Endothelial cell of umbilical vein (primary cell): ENCODE results near the gene TUBGCP2. TPM values are rescaled to one million over a fixed set of nuclear protein-coding genes. Genes with fewer than 3 reads are reported as not detected.

Experiments
- BruUV-seq: library from RNA; stranded (reverse); fragments of 400-500 nt; replicated peaks from 2 replicates; lab custom pipeline; 2021; lab: Mats Ljungman, UMichigan
- CTCF ChIA-PET: fragments of 300-600, 350-600 bp; sonication (Branson Sonifier 250); formaldehyde crosslinking; loops from one replicate; lab custom pipeline; 2021; ENCODE audit warnings: antibody characterized with exemption, inconsistent platforms; lab: Charles Lee
- POLR2A ChIA-PET: fragments of 300-600, 350-600 bp; sonication (Branson Sonifier 250); formaldehyde crosslinking; loops from one replicate; lab custom pipeline; 2021; ENCODE audit warnings: antibody characterized with exemption, inconsistent platforms; lab: Charles Lee
- DNase-seq: peaks from one replicate; pipeline ENCODE4 v3.0.0-alpha.2; 2011; ENCODE audit warnings: low read depth, low spot score
- FAIRE-seq: peaks from 2 replicates; lab custom pipeline; 2011; peaks lifted over from hg19 to GRCh38; lab: Jason Lieb, UNC
- H2AFZ ChIP-seq: 2 replicates; pipeline ENCODE4 v1.6.0; 2012; ENCODE audit warnings: low read depth, low read length, control low read depth, inconsistent platforms
- H3K27ac ChIP-seq: 2 replicates; pipeline ENCODE4 v1.5.1; 2011; ENCODE audit warnings: low read depth, mild to moderate bottlenecking, control low read depth, low read length, moderate library complexity; ENCODE audit not compliant: insufficient read depth
- H3K27me3 ChIP-seq, 2 experiments: 2 replicates each; pipeline versions ENCODE4 v1.6.0 to v1.6.1; 2011; ENCODE audit warnings: low read length in 2 of 2, mixed read lengths in 1 of 2; ENCODE audit not compliant: control insufficient read depth in 2 of 2, insufficient read depth in 2 of 2
- H3K36me3 ChIP-seq, 2 experiments: 2 replicates in 1 of 2; 3 replicates in 1 of 2; pipeline ENCODE4 v1.5.1; 2011; ENCODE audit warnings: low read length in 2 of 2, mild to moderate bottlenecking in 1 of 2, moderate library complexity in 1 of 2; ENCODE audit not compliant: control insufficient read depth in 2 of 2, insufficient read depth in 2 of 2; ENCODE audit errors: extremely low read depth in 1 of 2
- H3K4me1 ChIP-seq: 3 replicates; pipeline ENCODE4 v1.5.1; 2011; ENCODE audit warnings: mild to moderate bottlenecking, low read length; ENCODE audit not compliant: control insufficient read depth, insufficient read depth; ENCODE audit errors: extremely low read depth
- H3K4me2 ChIP-seq: 2 replicates; pipeline ENCODE4 v1.6.1; 2011; ENCODE audit warnings: low read length, control low read depth, mixed read lengths; ENCODE audit not compliant: insufficient read depth
- H3K4me3 ChIP-seq, 3 experiments: fragments of 200-600 bp in 1 of 3; sonication (generic), shearing (Covaris generic) in 1 of 3; replicated peaks in 1 of 3; 2 replicates each; pipeline ENCODE4 v1.5.1; 2011 to 2016; ENCODE audit warnings: control low read depth in 3 of 3, low read length in 3 of 3, mild to moderate bottlenecking in 2 of 3, inconsistent platforms in 1 of 3, low read depth in 1 of 3, moderate library complexity in 1 of 3; ENCODE audit not compliant: insufficient read depth in 1 of 3
- H3K79me2 ChIP-seq: 2 replicates; pipeline ENCODE4 v1.6.0; 2012; ENCODE audit warnings: low read length, inconsistent platforms; ENCODE audit not compliant: control insufficient read depth, insufficient read depth
- H3K9ac ChIP-seq: replicated peaks from 2 replicates; pipeline ENCODE3; 2011; ENCODE audit warnings: low read length, control low read depth; ENCODE audit not compliant: insufficient read depth; ENCODE audit errors: extremely low read depth
- H3K9me1 ChIP-seq: replicated peaks from 3 replicates; pipeline ENCODE4 v1.6.0; 2011; ENCODE audit warnings: mild to moderate bottlenecking, low read length; ENCODE audit not compliant: control insufficient read depth, insufficient read depth; ENCODE audit errors: extremely low read depth
- H3K9me3 ChIP-seq: replicated peaks from 2 replicates; pipeline ENCODE4 v1.5.1; 2012; ENCODE audit warnings: low read length, inconsistent platforms; ENCODE audit not compliant: control insufficient read depth, insufficient read depth
- H4K20me1 ChIP-seq: replicated peaks from 2 replicates; pipeline ENCODE3; 2011; ENCODE audit warnings: mild to moderate bottlenecking, low read length; ENCODE audit not compliant: control insufficient read depth, insufficient read depth; ENCODE audit errors: extremely low read depth
- CTCF ChIP-seq, 2 donors: IDR thresholded peaks; 1 replicate in 1 of 2; 2 replicates in 1 of 2; pipeline ENCODE4 v1.5.1; 2011; ENCODE audit warnings: low read length in 2 of 2, mild to moderate bottlenecking in 2 of 2, moderate library complexity in 2 of 2, control low read depth in 1 of 2, inconsistent platforms in 1 of 2, low read depth in 1 of 2; ENCODE audit not compliant: insufficient read depth in 1 of 2; ENCODE audit errors: extremely low read depth in 1 of 2
- EZH2 ChIP-seq: IDR thresholded peaks from 2 replicates; pipeline ENCODE4 v1.6.1; 2012; ENCODE audit warnings: borderline replicate concordance, low read depth, mild to moderate bottlenecking, moderate library complexity, low read length, inconsistent platforms; ENCODE audit not compliant: severe bottlenecking
- FOS ChIP-seq: IDR thresholded peaks from 2 replicates; pipeline ENCODE4 v1.6.1; 2011; ENCODE audit warnings: mild to moderate bottlenecking, low read length, moderate library complexity, borderline replicate concordance; ENCODE audit not compliant: insufficient read depth
- GATA2 ChIP-seq: IDR thresholded peaks from 2 replicates; pipeline ENCODE4 v1.7.0; 2011; ENCODE audit warnings: low read depth, mild to moderate bottlenecking, moderate library complexity, mixed read lengths, low read length; ENCODE audit not compliant: insufficient read length, insufficient read depth
- JUN ChIP-seq: IDR thresholded peaks from 2 replicates; pipeline ENCODE4 v1.6.1; 2011; ENCODE audit warnings: borderline replicate concordance, low read depth; ENCODE audit not compliant: insufficient read length, insufficient read depth
- MAX ChIP-seq: IDR thresholded peaks from 2 replicates; pipeline ENCODE4 v1.6.1; 2011; ENCODE audit not compliant: insufficient read depth, insufficient read length
- MYC ChIP-seq: IDR thresholded peaks from one replicate; pipeline ENCODE4 v1.6.1; 2011; ENCODE audit warnings: mild to moderate bottlenecking, low read depth, low read length
- POLR2A ChIP-seq: IDR thresholded peaks from 2 replicates; pipeline ENCODE4 v1.6.1; 2012; ENCODE audit warnings: low read depth, mild to moderate bottlenecking, control low read depth, low read length
- POLR2AphosphoS5 ChIP-seq: IDR thresholded peaks from 2 replicates; pipeline ENCODE4 v1.6.1; 2012; ENCODE audit warnings: low read depth, mild to moderate bottlenecking, control low read depth, low read length, moderate library complexity; ENCODE audit not compliant: insufficient read depth
- dilution Hi-C: fragments of 300-500 bp; cut with MboI; formaldehyde crosslinking; loops from one replicate; pipeline ENCODE4 v1.15.0; 2019; ENCODE audit warnings: low sequenced_read_pairs; ENCODE audit not compliant: extremely low pct_ligation_motif_present
- intact Hi-C: fragments of 100-400 bp; cut with micrococcal nuclease; formaldehyde crosslinking; loops from one replicate; pipeline ENCODE4 v1.10.0; 2022
- polyA plus RNA-seq, 4 experiments: library from polyadenylated mRNA; depleted of rRNA in 3 of 4; stranded (reverse) in 3 of 4; unstranded in 1 of 4; fragments of >200 nt; gene quantifications; 2 replicates each; pipeline versions ENCODE4 v1.2.1 to v1.2.3, GENCODE V29; 2011 to 2012; ENCODE audit warnings: missing spikeins in 1 of 4
- total RNA-seq: library from RNA; stranded (reverse); gene quantifications from 2 replicates; pipeline ENCODE4 v1.2.3, GENCODE V29; 2021

The TUBGCP2 gene
- total and polyA plus RNA-seq, 2 donors (not counting 3 experiments of a cell fraction or from before 2014, with no cell fraction given), result 37.1 to 53.1 TPM

DNA sequence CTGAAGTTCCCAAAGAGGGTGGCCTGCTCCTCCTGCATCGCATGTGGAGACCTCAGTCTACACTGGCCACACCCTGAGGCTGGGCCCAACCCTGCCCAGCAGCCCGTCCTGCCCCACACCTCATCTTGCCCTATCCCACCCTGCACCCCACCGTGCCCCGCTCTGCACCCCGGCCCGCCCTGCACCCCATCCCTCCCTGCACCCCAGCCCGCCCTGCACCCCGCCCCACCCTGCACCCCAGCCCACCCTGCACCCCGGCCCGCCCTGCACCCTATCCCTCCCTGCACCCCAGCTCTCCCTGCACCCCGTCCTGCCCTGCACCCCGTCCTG, 56.5 kb downstream of the TUBGCP2 start:
- Histone ChIP-seq H3K4me3 (no peak overlapping the region), H3K4me2 (no peak overlapping the region), H3K27ac (no peak overlapping the region), H3K9me3 (no peaks in the 10 kb centered on the region), H3K9me1 (no peaks in the 10 kb centered on the region), H3K27me3 (no peaks in the 10 kb centered on the region), H3K36me3 (no peaks in the 10 kb centered on the region), H3K79me2 (no peaks in the 10 kb centered on the region), H3K9ac (no peak overlapping the region), H4K20me1 (no peaks in the 10 kb centered on the region), H3K4me1 (peaks cover 1% of the 10 kb centered on the region), H2AFZ (no peak overlapping the region)
- dilution Hi-C loops (no loop called here), intact Hi-C loops (no loop called here)
- no peak for DNase-seq
- BruUV-seq, result no TSS peak
- no peak for TF ChIP-seq MAX
- no peak for TF ChIP-seq MYC
- no peak for TF ChIP-seq JUN
- no peak for TF ChIP-seq POLR2A
- no peak for TF ChIP-seq GATA2
- TF ChIP-seq FOS, result no peak
- TF ChIP-seq EZH2, result no peak
- no peak for TF ChIP-seq POLR2AphosphoS5
- no peak for TF ChIP-seq CTCF (IDR thresholded peaks at IDR 0.05; ENCODE audit: extremely low read depth in 1 of 2, insufficient read depth in 1 of 2, low read depth in 1 of 2, low read length in 2 of 2)
- ChIA-PET POLR2A (no interaction called here), CTCF (no interaction called here)
- no peak for FAIRE-seq
